Measurements from ENCODE around the gene INPP4B.

DNA sequence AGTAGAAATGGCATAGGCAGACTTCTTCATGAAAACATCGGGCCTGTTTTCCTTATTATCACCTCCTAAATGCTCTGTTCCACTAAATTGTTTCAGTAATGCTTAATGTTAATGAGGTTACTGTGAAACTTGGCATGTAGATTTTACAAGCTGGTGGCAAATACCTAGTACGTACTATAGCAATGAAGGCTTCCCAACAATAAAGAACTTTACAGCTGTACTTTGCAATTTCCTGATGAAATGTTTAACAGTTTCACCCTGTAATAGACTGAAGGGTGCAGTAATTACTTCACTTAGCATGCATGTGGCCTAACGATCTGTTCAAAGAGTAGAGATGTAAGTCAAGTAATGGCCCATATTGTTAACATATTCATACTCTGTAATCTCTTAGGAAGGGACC lies 685.0 kb downstream of the INPP4B start:
- no peak for TF ChIP-seq POLR2A (IDR thresholded peaks at IDR 0.05)
- TF ChIP-seq, protein P1, sequence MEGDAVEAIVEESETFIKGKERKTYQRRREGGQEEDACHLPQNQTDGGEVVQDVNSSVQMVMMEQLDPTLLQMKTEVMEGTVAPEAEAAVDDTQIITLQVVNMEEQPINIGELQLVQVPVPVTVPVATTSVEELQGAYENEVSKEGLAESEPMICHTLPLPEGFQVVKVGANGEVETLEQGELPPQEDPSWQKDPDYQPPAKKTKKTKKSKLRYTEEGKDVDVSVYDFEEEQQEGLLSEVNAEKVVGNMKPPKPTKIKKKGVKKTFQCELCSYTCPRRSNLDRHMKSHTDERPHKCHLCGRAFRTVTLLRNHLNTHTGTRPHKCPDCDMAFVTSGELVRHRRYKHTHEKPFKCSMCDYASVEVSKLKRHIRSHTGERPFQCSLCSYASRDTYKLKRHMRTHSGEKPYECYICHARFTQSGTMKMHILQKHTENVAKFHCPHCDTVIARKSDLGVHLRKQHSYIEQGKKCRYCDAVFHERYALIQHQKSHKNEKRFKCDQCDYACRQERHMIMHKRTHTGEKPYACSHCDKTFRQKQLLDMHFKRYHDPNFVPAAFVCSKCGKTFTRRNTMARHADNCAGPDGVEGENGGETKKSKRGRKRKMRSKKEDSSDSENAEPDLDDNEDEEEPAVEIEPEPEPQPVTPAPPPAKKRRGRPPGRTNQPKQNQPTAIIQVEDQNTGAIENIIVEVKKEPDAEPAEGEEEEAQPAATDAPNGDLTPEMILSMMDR (IDR thresholded peaks at IDR 0.05): no peak

Data from Peyer's patch (tissue), 4 donors.